OCI-M1 (cell line): ENCODE data around the gene SLC25A43.
"Not testable (repeated sequence)": the region's sequence is repeated elsewhere in the genome, so short reads cannot be mapped to it uniquely, and the experiment has no call there.

Source experiments
- DNase-seq: peaks from one replicate; lab custom pipeline; 2025; lab: John Stamatoyannopoulos, UW

The SLC25A43 gene

DNA sequence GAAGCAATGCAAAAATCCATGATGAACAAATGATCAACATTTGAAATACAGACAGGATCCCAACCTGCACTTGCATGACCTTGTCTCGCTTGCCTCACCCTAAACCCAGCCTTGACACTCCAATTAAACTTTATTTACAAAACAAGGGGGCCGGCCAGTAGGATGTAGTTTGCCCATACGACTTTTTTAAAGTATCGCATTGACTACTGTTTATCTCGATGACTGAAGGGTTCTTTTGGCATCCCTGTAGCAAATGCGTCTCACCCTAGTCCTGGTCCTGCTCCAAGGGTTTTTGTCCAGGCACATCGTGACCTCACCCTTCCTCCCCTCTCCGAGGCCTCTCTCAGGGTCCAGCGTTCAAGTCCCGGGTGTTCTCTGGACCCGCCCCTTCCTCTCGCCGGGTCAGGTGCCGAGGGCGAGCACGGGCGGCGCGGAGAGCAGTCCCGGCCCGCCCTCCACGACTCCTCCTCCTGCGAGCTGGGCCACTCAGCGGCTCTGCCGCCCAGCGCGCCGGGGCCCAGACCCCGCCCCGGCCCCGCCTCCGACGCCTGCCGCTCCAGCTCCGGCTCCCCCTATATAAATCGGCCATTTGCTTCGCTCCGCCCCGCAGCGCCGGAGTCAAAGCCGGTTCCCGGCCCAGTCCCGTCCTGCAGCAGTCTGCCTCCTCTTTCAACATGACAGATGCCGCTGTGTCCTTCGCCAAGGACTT lies 68.9 kb downstream of the SLC25A43 start, which contains the start of gene SLC25A5:
TSS of gene SLC25A5 (plus strand) at position 603 of the 709 bp plus-strand sequence. CDS start at position 675, 72 bp downstream.
- DNase-seq: peak; percentile 93

DNA sequence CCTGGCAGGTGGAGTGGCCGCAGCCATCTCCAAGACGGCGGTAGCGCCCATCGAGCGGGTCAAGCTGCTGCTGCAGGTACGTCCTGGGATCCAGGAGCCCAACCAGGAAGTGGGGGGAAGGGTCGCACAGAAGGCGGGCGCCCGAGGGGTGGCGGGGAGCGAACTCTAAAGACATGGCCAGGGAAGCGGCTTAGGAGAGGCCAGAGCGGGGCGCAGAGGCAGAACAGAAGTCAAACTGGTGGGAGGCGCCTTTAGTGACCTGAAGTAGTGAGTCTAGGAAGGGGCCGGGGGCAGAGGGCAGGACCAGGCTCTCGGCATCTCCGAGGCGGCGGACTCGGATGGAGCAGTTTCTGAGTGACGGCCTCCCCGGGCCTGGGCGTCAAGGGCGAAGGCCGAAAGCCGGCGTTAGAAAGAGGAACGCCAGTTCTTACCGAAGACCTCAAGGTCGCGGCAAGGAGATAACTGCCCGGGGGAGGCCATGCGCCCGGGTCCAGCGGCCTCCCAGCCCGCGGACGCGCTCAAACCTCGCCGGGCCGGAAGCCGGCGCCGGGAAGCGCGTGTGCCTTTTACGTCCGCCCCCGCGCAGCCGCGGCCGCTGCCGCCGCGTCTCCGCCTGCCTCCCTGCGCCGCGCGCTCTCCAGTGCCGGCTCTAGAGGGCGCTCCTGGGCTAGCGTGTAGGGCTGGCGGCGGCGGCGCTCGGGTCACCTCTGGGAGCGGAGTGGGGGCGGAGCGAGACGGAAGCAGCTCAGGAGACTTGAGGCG lies 69.6 kb downstream of the SLC25A43 start:
- peak; percentile 90 for DNase-seq

DNA sequence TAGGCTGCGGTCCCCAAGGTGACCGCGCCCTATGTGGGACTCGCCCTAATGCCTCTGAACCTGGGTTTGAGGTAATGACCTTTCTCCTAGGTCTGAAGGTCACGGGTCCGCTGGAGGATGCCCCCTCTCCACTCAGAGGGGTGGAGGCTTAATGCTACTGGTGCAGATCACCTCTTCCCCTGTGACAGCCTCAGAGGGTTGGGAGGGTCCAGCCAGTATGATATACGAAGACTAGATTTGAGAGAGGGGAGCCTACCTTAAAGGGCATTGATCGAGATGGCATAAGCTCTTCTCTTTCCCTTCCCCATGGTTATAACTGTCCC lies 70.1 kb downstream of the SLC25A43 start:
- no peak for DNase-seq

GRCh38 chrX:119474615-119475388 lies 75.7 kb downstream of the SLC25A43 start:
- no peak for DNase-seq

DNA sequence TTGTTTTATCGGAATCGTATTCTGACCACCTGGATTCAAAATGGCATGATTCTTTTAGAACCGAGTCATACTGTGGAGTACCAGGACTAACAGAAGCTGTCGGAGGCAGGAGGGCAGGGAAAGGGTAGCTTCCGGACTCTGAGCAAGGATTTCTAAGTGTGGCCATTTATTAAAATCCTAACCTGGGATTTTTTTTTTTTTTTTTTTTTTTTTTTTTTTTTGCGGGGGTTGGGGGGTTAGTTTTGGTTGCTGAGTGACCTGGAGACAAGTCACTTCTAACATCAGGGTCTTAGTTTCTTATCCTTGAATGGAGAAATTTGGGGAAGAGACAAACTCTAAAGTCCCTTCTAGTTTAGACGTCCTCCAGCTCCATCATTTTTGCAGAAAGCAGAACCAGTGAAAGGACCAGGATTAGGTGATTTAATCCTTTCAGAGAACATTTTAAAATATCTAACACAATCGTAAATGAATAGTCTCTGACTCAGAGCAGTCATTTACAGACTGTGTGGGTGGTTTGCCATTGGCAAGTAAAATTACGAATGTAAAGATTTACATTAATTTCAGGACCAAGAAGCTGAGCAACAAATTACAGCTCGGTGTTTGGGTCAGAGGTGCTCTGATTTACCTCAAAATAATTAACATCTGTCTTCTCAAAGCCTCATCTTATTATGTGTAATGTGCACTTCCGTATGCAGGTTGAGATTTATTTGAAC lies 76.4 kb downstream of the SLC25A43 start:
- no peak for DNase-seq

DNA sequence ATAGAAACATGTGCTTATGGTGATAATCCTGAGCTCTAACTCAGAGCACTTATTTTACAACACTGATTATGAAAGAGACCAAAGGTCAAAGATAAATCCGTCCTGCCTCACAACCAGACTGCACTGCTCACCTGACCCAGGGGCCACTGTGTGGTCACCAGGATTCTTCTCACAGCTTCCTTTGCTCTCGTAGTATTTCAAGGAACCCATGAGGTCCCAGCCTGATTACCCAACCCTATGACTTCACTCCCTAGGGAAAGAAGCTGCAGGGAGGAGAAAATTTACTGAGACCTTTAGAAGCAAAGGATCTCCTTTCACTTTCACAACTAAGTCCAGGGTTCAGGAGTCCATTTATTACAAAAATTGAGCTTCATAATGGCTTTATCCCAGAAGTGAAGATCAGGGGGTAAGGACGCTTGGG lies 78.7 kb downstream of the SLC25A43 start:
- peak; percentile 80 for DNase-seq

- DNase-seq: peak; percentile 32
Measured at GRCh38 chrX:119478504-119478903, 79.4 kb downstream of the SLC25A43 start.

GRCh38 chrX:119479845-119480244 lies 80.7 kb downstream of the SLC25A43 start:
- DNase-seq: no peak

DNA sequence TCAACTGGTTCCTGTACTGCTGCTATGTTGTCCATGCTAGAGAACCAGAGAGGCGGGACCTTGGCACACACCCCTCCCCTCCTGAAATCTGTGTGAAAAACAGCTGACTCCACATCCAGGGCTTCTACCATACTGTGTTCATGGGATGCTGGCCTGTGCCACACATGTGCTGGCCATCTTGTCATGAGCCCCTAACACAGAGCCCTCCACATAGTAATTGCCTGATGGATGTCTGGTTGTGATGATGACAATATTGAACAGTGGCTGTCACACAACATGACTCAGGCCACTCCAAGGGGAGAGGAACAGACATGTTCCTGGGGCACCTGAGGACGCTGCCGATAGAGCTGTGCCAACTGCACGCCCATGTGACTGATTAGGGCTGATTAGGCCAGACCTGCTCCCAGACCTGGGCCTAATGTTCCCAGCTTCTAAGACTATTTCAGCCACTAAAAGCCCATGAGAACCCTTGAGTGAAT lies 82.2 kb downstream of the SLC25A43 start:
- no peak for DNase-seq

DNA sequence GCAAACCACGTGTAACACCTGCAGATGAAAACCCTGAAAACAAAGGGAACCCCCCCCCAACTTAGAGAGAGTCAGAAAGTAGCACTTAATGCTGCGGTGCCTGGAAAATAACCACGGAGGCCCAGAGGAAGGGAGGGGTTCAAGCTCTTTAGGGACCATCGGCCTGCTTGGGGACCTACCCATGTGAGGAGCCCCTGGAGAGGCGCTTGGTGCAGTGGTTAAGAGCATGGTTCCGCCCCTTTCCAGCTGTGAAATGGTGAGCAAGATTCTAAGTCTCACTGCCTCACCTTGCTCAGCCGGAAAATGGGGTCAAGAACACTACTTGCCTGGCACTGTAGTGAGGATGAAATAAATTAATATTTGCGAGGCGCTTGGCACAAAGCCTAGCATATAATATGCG lies 82.9 kb downstream of the SLC25A43 start:
- no peak for DNase-seq

GRCh38 chrX:119482481-119483480 lies 83.6 kb downstream of the SLC25A43 start:
- peak; percentile 64 for DNase-seq

- DNase-seq: no peak
Measured at GRCh38 chrX:119486745-119487144, 87.6 kb downstream of the SLC25A43 start.

GRCh38 chrX:119487766-119488165 lies 88.6 kb downstream of the SLC25A43 start:
- not testable (repeated sequence) for DNase-seq

GRCh38 chrX:119488749-119489148 lies 89.6 kb downstream of the SLC25A43 start:
- DNase-seq: peak; percentile 55

- no peak for DNase-seq
Measured at GRCh38 chrX:119489212-119490074, 90.3 kb downstream of the SLC25A43 start.

GRCh38 chrX:119492463-119492862 lies 93.3 kb downstream of the SLC25A43 start:
- DNase-seq: no peak

DNA sequence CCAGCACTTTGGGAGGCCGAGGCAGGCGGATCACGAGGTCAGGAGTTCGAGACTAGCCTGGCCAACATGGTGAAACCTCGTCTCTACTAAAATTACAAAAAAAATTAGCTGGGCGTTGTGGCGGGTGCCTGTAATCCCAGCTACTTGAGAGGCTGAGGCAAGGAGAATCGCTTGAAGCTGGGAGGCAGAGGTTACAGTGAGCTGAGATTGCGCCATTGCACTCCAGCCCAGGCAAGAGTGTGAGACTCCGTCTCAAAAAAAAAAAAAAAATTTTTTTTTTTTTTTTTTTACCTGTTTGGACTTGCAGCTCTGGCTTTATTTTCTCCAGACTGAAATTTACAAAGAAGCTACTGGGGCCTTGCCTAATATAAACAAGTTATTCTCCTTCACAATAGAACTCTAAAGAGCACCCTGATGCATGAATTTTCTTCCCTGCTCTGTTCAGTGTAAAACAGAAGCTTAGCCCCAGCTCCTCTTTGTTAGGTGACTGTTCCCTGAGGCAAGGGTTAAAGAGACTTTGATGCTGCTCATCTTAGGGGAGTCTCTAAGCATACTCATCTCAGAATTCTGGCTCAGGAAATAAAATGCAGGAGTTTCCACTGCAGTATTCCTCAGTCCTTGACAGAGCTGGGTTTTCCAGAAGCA lies 94.8 kb downstream of the SLC25A43 start:
- not testable (repeated sequence) for DNase-seq

DNA sequence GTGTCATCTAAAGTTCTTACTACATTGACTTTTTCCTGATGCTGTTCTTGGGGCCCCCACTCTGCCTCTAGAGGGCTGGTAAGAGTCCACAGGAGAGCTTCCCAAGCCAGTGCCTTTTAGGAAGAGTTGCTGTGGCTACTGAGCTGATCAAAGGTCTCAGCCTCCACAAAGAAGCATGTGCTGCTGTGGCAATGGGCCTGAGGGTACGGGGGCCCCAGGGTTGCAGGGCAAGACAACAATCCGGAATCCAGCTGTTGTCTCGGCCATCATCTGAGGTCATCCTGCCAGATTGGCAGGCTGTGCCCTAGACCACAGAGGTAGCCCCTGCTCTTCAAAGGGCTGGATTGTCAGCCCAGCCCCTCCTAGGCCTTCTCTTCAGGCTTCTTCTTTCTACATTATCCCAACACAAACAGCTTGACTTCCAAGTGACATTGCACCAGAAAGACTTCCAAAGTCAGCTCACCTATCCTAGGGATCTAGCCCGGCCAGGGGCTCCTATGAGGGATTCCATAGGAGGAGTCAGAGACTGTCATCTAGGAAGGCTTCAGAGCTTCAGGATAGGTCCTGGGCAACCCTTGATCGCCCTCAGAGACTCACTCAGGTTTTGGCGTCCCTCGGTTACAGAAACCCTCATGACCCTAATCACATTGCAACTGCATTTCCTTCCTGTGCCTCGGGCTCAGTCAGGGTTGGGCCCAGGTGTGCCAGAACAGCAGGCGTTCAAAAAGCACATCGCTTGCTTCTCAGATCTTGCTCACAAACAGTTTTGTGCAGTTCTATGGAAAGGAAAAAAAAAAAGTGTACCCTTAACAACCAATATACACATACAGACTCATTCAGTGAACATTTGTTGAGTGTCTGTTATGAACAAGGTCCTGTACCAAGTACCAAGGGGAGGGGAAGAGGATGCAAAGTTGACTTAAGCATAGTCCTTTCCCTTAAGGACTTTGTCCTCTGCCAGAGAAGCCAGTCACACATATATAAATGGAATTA lies 96.9 kb downstream of the SLC25A43 start:
- no peak for DNase-seq
